SK-N-SH (cell line): Measurements from ENCODE around the gene SLC13A3. TPM values are rescaled to one million over a fixed set of nuclear protein-coding genes. Genes with fewer than 3 reads are reported as not detected.

ENCODE experiments used
- CTCF ChIA-PET: fragments of 300-600, 350-600 bp; formaldehyde crosslinking; extraction: SDS; loops from one replicate; lab custom pipeline; 2021; lab: Yijun Ruan, JAX
- POLR2A ChIA-PET: fragments of 350-600 bp; sonication (Branson Sonifier 250); formaldehyde crosslinking; extraction: SDS; loops from one replicate; lab custom pipeline; 2020; ENCODE audit warnings: antibody characterized with exemption, inconsistent platforms; lab: Yijun Ruan, JAX
- DNase-seq: peaks from one replicate; pipeline ENCODE4 v3.0.0; 2012
- H2AFZ ChIP-seq: fragments of 200-600 bp; sonication (generic); 2 replicates; pipeline ENCODE4 v1.8.1; 2016; ENCODE audit warnings: antibody characterized with exemption, mild to moderate bottlenecking, low read depth
- H3F3A ChIP-seq: fragments of 200-600 bp; sonication (generic); replicated peaks from 2 replicates; pipeline ENCODE3; 2016; ENCODE audit warnings: antibody characterized with exemption, mild to moderate bottlenecking; ENCODE audit not compliant: insufficient read depth
- H3K27ac ChIP-seq, 2 experiments: fragments of 200-500 bp in 1 of 2; fragments of 200-600 bp in 1 of 2; sonication (Bioruptor generic) in 1 of 2; sonication (generic), shearing (Covaris generic) in 1 of 2; 2 replicates each; pipeline versions ENCODE4 v1.5.1 to v1.6.1; 2014 to 2016; ENCODE audit warnings: low read depth in 2 of 2, inconsistent platforms in 1 of 2, low read length in 1 of 2, mild to moderate bottlenecking in 1 of 2, mixed read lengths in 1 of 2
- H3K27me3 ChIP-seq: fragments of 200-600 bp; sonication (generic), shearing (Covaris generic); 2 replicates; pipeline ENCODE4 v1.6.1; 2016; ENCODE audit warnings: mixed run types; ENCODE audit not compliant: insufficient read depth
- H3K36me3 ChIP-seq, 2 experiments: fragments of 200-500 bp in 1 of 2; fragments of 200-600 bp in 1 of 2; sonication (Bioruptor generic) in 1 of 2; sonication (generic) in 1 of 2; replicated peaks in 1 of 2; 2 replicates each; pipeline versions ENCODE3 to v1.5.1; 2014 to 2016; ENCODE audit warnings: low read length in 1 of 2, mild to moderate bottlenecking in 1 of 2; ENCODE audit not compliant: insufficient read depth in 2 of 2, control insufficient read depth in 1 of 2
- H3K4me1 ChIP-seq, 2 experiments: fragments of 200-500 bp in 1 of 2; fragments of 200-600 bp in 1 of 2; sonication (Bioruptor generic) in 1 of 2; sonication (generic), shearing (Covaris generic) in 1 of 2; 2 replicates each; pipeline versions ENCODE4 v1.5.1 to v1.6.1; 2014 to 2016; ENCODE audit warnings: low read depth in 1 of 2, low read length in 1 of 2, mixed run types in 1 of 2; ENCODE audit not compliant: insufficient read depth in 2 of 2, control insufficient read depth in 1 of 2
- H3K4me2 ChIP-seq: fragments of 200-600 bp; sonication (generic), shearing (Covaris generic); 2 replicates; pipeline ENCODE4 v1.6.1; 2017; ENCODE audit warnings: mixed run types
- H3K4me3 ChIP-seq, 2 experiments: fragments of 200-500 bp in 1 of 2; fragments of 200-600 bp in 1 of 2; sonication (Bioruptor generic) in 1 of 2; sonication (generic), shearing (Covaris generic) in 1 of 2; 2 replicates each; pipeline versions ENCODE4 v1.5.1 to v1.8.1; 2014 to 2016; ENCODE audit warnings: low read depth in 2 of 2, inconsistent platforms in 1 of 2, low read length in 1 of 2, mild to moderate bottlenecking in 1 of 2, mixed read lengths in 1 of 2, moderate library complexity in 1 of 2
- H3K79me2 ChIP-seq: fragments of 200-600 bp; sonication (generic); 2 replicates; pipeline ENCODE4 v1.8.1; 2017; ENCODE audit warnings: mild to moderate bottlenecking; ENCODE audit not compliant: insufficient read depth
- H3K9ac ChIP-seq: fragments of 200-600 bp; sonication (generic); 2 replicates; pipeline ENCODE4 v1.6.1; 2017; ENCODE audit warnings: mixed run types
- H3K9me2 ChIP-seq: fragments of 200-600 bp; sonication (generic); 2 replicates; pipeline ENCODE4 v1.6.1; 2017; ENCODE audit warnings: mixed run types
- H3K9me3 ChIP-seq: fragments of 200-600 bp; sonication (generic); 2 replicates; pipeline ENCODE4 v1.6.1; 2017; ENCODE audit warnings: mixed run types, mild to moderate bottlenecking, moderate library complexity
- H4K20me1 ChIP-seq: fragments of 200-600 bp; sonication (generic); 2 replicates; pipeline ENCODE4 v1.6.1; 2017; ENCODE audit warnings: mild to moderate bottlenecking, mixed run types; ENCODE audit not compliant: insufficient read depth
- CHD2 ChIP-seq: fragments of 150-350 bp; IDR thresholded peaks from 2 replicates; pipeline ENCODE4 v1.6.1; 2018; ENCODE audit warnings: low read length; ENCODE audit not compliant: partially characterized antibody
- EZH2phosphoT487 ChIP-seq: fragments of 200-600 bp; sonication (generic); IDR thresholded peaks from 2 replicates; pipeline ENCODE4 v1.6.1; 2017; ENCODE audit warnings: low read depth, mixed run types, mild to moderate bottlenecking, antibody characterized with exemption, moderate library complexity, borderline replicate concordance
- FOSL2 ChIP-seq: IDR thresholded peaks from 2 replicates; pipeline ENCODE4 v1.4.0; 2012; ENCODE audit warnings: low read depth, mild to moderate bottlenecking, moderate library complexity, borderline replicate concordance
- FOXJ3 ChIP-seq: sonication (generic); formaldehyde crosslinking; IDR thresholded peaks from 2 replicates; pipeline ENCODE4 v1.5.1; 2020; ENCODE audit warnings: mild to moderate bottlenecking, missing genetic modification reagents
- GABPA ChIP-seq: IDR thresholded peaks from 2 replicates; pipeline ENCODE4 v1.4.0; 2012; ENCODE audit warnings: low read depth, mild to moderate bottlenecking
- IRF3 ChIP-seq: fragments of 150-350 bp; IDR thresholded peaks from 2 replicates; pipeline ENCODE4 v1.6.1; 2016; ENCODE audit warnings: mild to moderate bottlenecking, low read depth, low read length
- JUND ChIP-seq: IDR thresholded peaks from 2 replicates; pipeline ENCODE4 v1.4.0; 2012
- MEF2A ChIP-seq: IDR thresholded peaks from 2 replicates; pipeline ENCODE4 v1.4.0; 2012; ENCODE audit warnings: low read depth, borderline replicate concordance
- MXI1 ChIP-seq: IDR thresholded peaks from 2 replicates; pipeline ENCODE4 v1.6.1; 2012; ENCODE audit warnings: mild to moderate bottlenecking, low read depth, low read length, improper control_type of control experiment
- POLR2AphosphoS5 ChIP-seq: IDR thresholded peaks from 2 replicates; pipeline ENCODE4 v1.6.1; 2012; ENCODE audit warnings: low read depth, low read length
- RCOR1 ChIP-seq: fragments of 150-350 bp; IDR thresholded peaks from 2 replicates; pipeline ENCODE4 v1.6.1; 2017; ENCODE audit warnings: antibody characterized with exemption, low read length
- SIN3A ChIP-seq: IDR thresholded peaks from 2 replicates; pipeline ENCODE4 v1.6.1; 2012; ENCODE audit warnings: low read depth, mild to moderate bottlenecking, low read length, moderate library complexity, borderline replicate concordance
- SMC3 ChIP-seq: IDR thresholded peaks from 2 replicates; pipeline ENCODE4 v1.6.1; 2012; ENCODE audit warnings: low read depth, low read length, improper control_type of control experiment
- TAF1 ChIP-seq: IDR thresholded peaks from 2 replicates; pipeline ENCODE4 v1.6.1; 2012; ENCODE audit warnings: low read depth, mild to moderate bottlenecking, low read length, moderate library complexity, borderline replicate concordance
- TCF12 ChIP-seq: IDR thresholded peaks from 2 replicates; pipeline ENCODE4 v1.4.0; 2012
- TEAD4 ChIP-seq: IDR thresholded peaks from 2 replicates; pipeline ENCODE4 v1.4.0; 2012; ENCODE audit warnings: mild to moderate bottlenecking, borderline replicate concordance; ENCODE audit not compliant: insufficient read depth
- USF2 ChIP-seq: fragments of 150-350 bp; IDR thresholded peaks from 2 replicates; pipeline ENCODE4 v1.6.1; 2017; ENCODE audit warnings: antibody characterized with exemption, low read length, low read depth, borderline replicate concordance
- YY1 ChIP-seq: IDR thresholded peaks from 2 replicates; pipeline ENCODE4 v1.4.0; 2012; ENCODE audit warnings: low read depth, mild to moderate bottlenecking
- ZBTB33 ChIP-seq: IDR thresholded peaks from 2 replicates; pipeline ENCODE4 v1.4.0; 2012; ENCODE audit warnings: low read depth, borderline replicate concordance
- WGBS: methylation state at CpG from one replicate; pipeline ENCODE4 v1.1.6; 2017; ENCODE audit warnings: low lambda C conversion rate; 5-methylcytosine and 5-hydroxymethylcytosine counted together
- polyA plus RNA-seq, 3 experiments: library from polyadenylated mRNA; depleted of rRNA; stranded (reverse); fragments of >200 nt; gene quantifications; 2 replicates each; pipeline ENCODE4 v1.2.3, GENCODE V29; 2012

SLC13A3 gene
- polyA plus RNA-seq, 1 of the 3 experiments (the other 2 are of a cell fraction), result 0.10 TPM

- no peak overlapping the region for H3K9ac ChIP-seq
- no peak overlapping the region for H2AFZ ChIP-seq
- H3K4me2 ChIP-seq, result no peak overlapping the region
- DNase-seq, result no peak
- H3K27me3 ChIP-seq, result no peaks in the 10 kb centered on the region
- POLR2A ChIA-PET, result no interaction called here
- peaks cover 0 to 35% of the 10 kb centered on the region in 2 experiments; a peak in 1 of 4 replicates for H3K4me1 ChIP-seq
- TF ChIP-seq FOSL2 (no peak), FOXJ3 (CRISPR knock-in tag) (no peak)
- WGBS, result 60% methylated on average over 5 of the region's 5 CpGs
- no peaks in the 10 kb centered on the region for H3K9me3 ChIP-seq
- no peak overlapping the region for H3K4me3 ChIP-seq
- no peaks in the 10 kb centered on the region for H3K79me2 ChIP-seq
- no peaks in the 10 kb centered on the region for H3F3A ChIP-seq
- no peaks in the 10 kb centered on the region for H4K20me1 ChIP-seq
- CTCF ChIA-PET, result interaction anchor here (3.4 to 4.3 kb wide), 2 partner anchors 9 to 110 kb away, joined by 15 to 21 read pairs; no protein-coding TSS in a partner anchor
- no peaks in the 10 kb centered on the region for H3K9me2 ChIP-seq
- no peaks in the 10 kb centered on the region for H3K36me3 ChIP-seq
- no peak overlapping the region for H3K27ac ChIP-seq
Observed at GRCh38 chr20:46570956-46571355, 80.3 kb downstream of the SLC13A3 start.

GRCh38 chr20:46569961-46570360 lies 81.3 kb downstream of the SLC13A3 start:
- H2AFZ ChIP-seq, result no peak overlapping the region
- ChIA-PET CTCF (no interaction called here), POLR2A (no interaction called here)
- peaks cover 0 to 35% of the 10 kb centered on the region in 2 experiments; a peak in 1 of 4 replicates for H3K4me1 ChIP-seq
- H3F3A ChIP-seq, result no peaks in the 10 kb centered on the region
- H3K79me2 ChIP-seq, result no peaks in the 10 kb centered on the region
- no peak for DNase-seq
- H3K4me2 ChIP-seq, result no peak overlapping the region
- TF ChIP-seq JUND (no peak), RCOR1 (no peak), SMC3 (no peak), FOSL2 (no peak), MXI1 (no peak), TAF1 (no peak), TCF12 (no peak), IRF3 (no peak), GABPA (no peak), TEAD4 (no peak), USF2 (no peak), CHD2 (no peak), YY1 (no peak), MEF2A (no peak), SIN3A (no peak), EZH2phosphoT487 (no peak), POLR2AphosphoS5 (no peak), ZBTB33 (no peak)
- no peaks in the 10 kb centered on the region for H3K9me2 ChIP-seq
- H3K9me3 ChIP-seq, result no peaks in the 10 kb centered on the region
- no peak overlapping the region for H3K27ac ChIP-seq
- no peaks in the 10 kb centered on the region for H3K36me3 ChIP-seq
- H3K4me3 ChIP-seq, result no peak overlapping the region
- H3K9ac ChIP-seq, result no peak overlapping the region
- no peaks in the 10 kb centered on the region for H4K20me1 ChIP-seq
- no peaks in the 10 kb centered on the region for H3K27me3 ChIP-seq
- WGBS, result 60% methylated on average over 5 of the region's 5 CpGs
